K562 (cell line): ENCODE data around the gene ZNF584. TPM values are rescaled to one million over a fixed set of nuclear protein-coding genes. Genes with fewer than 3 reads are reported as not detected.

Experiments
- ATAC-seq: fragments of 200-7000 bp; cut with Tn5 transposase; 3 replicates; pipeline ENCODE4 v1.9.1; 2020; ENCODE audit warnings: moderate library complexity
- BruUV-seq: library from RNA; stranded (reverse); fragments of 400-500 nt; replicated peaks from 2 replicates; lab custom pipeline; 2021; lab: Mats Ljungman, UMichigan
- CTCF ChIA-PET: fragments of 300-600 bp; formaldehyde crosslinking; extraction: SDS; loops from one replicate; lab custom pipeline; 2021; ENCODE audit warnings: low intra/inter-chr PET ratio; lab: Yijun Ruan, JAX
- POLR2A ChIA-PET: fragments of 300-600, 350-650 bp; sonication (Branson Sonifier 250); formaldehyde crosslinking; extraction: SDS; loops from one replicate; lab custom pipeline; 2021; ENCODE audit warnings: antibody characterized with exemption, inconsistent platforms; lab: Yijun Ruan, JAX
- DNase-seq, 4 experiments: peaks; one replicate each; pipeline versions ENCODE4 v3.0.0 to v3.0.0-alpha.2; 2011 to 2018; ENCODE audit warnings: low spot score in 3 of 4, mixed read lengths in 3 of 4; ENCODE audit errors: extremely low read depth in 1 of 4
- FAIRE-seq: peaks from 2 replicates; lab custom pipeline; 2011; peaks lifted over from hg19 to GRCh38; lab: Jason Lieb, UNC
- H2AFZ ChIP-seq: 2 replicates; pipeline ENCODE4 v1.6.0; 2011; ENCODE audit warnings: low read depth, low read length, control low read depth, inconsistent platforms
- H3K27ac ChIP-seq: fragments of 200-600 bp; 3 replicates; pipeline ENCODE4 v1.8.0; 2011; ENCODE audit warnings: low read depth, mild to moderate bottlenecking, control low read depth, inconsistent platforms, low read length, moderate library complexity, mixed read lengths; ENCODE audit errors: extremely low read depth
- H3K27me3 ChIP-seq, 2 experiments: fragments of 300-600 bp in 1 of 2; 2 replicates in 1 of 2; 3 replicates in 1 of 2; pipeline versions ENCODE4 v1.6.0 to v1.8.0; 2011; ENCODE audit warnings: inconsistent platforms in 2 of 2, low read length in 2 of 2, mild to moderate bottlenecking in 1 of 2, mixed read lengths in 1 of 2, moderate library complexity in 1 of 2; ENCODE audit not compliant: control insufficient read depth in 2 of 2, insufficient read depth in 2 of 2
- H3K36me3 ChIP-seq: fragments of 300-600 bp; 3 replicates; pipeline ENCODE4 v1.8.0; 2011; ENCODE audit warnings: mild to moderate bottlenecking, low read length, inconsistent platforms; ENCODE audit not compliant: control insufficient read depth, insufficient read depth
- H3K4me1 ChIP-seq, 2 experiments: fragments of 200-600 bp in 1 of 2; replicated peaks in 1 of 2; 2 replicates in 1 of 2; 3 replicates in 1 of 2; pipeline versions ENCODE4 v1.5.1 to v1.8.0; 2011; ENCODE audit warnings: inconsistent platforms in 2 of 2, low read length in 2 of 2, mild to moderate bottlenecking in 1 of 2, mixed read lengths in 1 of 2, moderate library complexity in 1 of 2; ENCODE audit not compliant: control insufficient read depth in 2 of 2, insufficient read depth in 2 of 2
- H3K4me2 ChIP-seq: 2 replicates; pipeline ENCODE4 v1.6.1; 2011; ENCODE audit warnings: low read length, control low read depth, inconsistent platforms, mixed read lengths; ENCODE audit not compliant: insufficient read depth
- H3K4me3 ChIP-seq: fragments of 200-600 bp; sonication (generic), shearing (Covaris generic); 2 replicates; pipeline ENCODE4 v1.5.1; 2016; ENCODE audit warnings: control low read depth, inconsistent platforms
- H3K79me2 ChIP-seq: fragments of 200-600 bp; 3 replicates; pipeline ENCODE4 v1.8.0; 2011; ENCODE audit warnings: low read length, inconsistent platforms; ENCODE audit not compliant: control insufficient read depth, insufficient read depth
- H3K9ac ChIP-seq, 2 experiments: 2 replicates each; pipeline versions ENCODE4 v1.6.0 to v1.6.1; 2011; ENCODE audit warnings: low read depth in 2 of 2, low read length in 2 of 2, control low read depth in 1 of 2, inconsistent platforms in 1 of 2, mild to moderate bottlenecking in 1 of 2, mixed read lengths in 1 of 2; ENCODE audit not compliant: insufficient read depth in 1 of 2
- H3K9me1 ChIP-seq: one replicate; pipeline ENCODE4 v1.6.0; 2011; ENCODE audit warnings: inconsistent platforms, mild to moderate bottlenecking, low read length, moderate library complexity; ENCODE audit not compliant: control insufficient read depth, insufficient read depth
- H3K9me3 ChIP-seq: replicated peaks from 2 replicates; pipeline ENCODE4 v1.5.1; 2011; ENCODE audit warnings: low read depth, low read length, inconsistent platforms; ENCODE audit not compliant: control insufficient read depth, insufficient read depth
- H4K20me1 ChIP-seq: replicated peaks from 2 replicates; pipeline ENCODE4 v1.6.1; 2011; ENCODE audit warnings: low read length, inconsistent platforms, mixed read lengths; ENCODE audit not compliant: control insufficient read depth, insufficient read depth
- ATF1 ChIP-seq, 2 experiments: fragments of 450-650 bp in 1 of 2; IDR thresholded peaks; 2 replicates each; pipeline ENCODE4 v1.6.1; 2016; ENCODE audit warnings: missing compliant biosample characterization in 1 of 2, missing genetic modification characterization in 1 of 2
- GABPB1 ChIP-seq: sonication (generic); formaldehyde crosslinking; IDR thresholded peaks from 2 replicates; pipeline ENCODE4 v1.8.0; 2022; ENCODE audit warnings: mild to moderate bottlenecking, missing genetic modification reagents
- GTF3C2 ChIP-seq: IDR thresholded peaks from 3 replicates; pipeline ENCODE4 v1.6.1; 2011; ENCODE audit warnings: borderline replicate concordance, mild to moderate bottlenecking, moderate library complexity; ENCODE audit not compliant: insufficient read length; ENCODE audit errors: extremely low read depth
- THRA ChIP-seq: fragments of 450-650 bp; IDR thresholded peaks from 2 replicates; pipeline ENCODE4 v1.6.1; 2017; ENCODE audit warnings: mild to moderate bottlenecking, moderate library complexity
- ZBTB17 ChIP-seq: fragments of 450-650 bp; formaldehyde crosslinking; IDR thresholded peaks from 2 replicates; pipeline ENCODE4 v1.4.0; 2020; ENCODE audit warnings: mild to moderate bottlenecking
- ZBTB8A ChIP-seq: fragments of 450-650 bp; IDR thresholded peaks from 2 replicates; pipeline ENCODE4 v1.6.1; 2018; ENCODE audit warnings: mild to moderate bottlenecking, moderate library complexity; ENCODE audit not compliant: partially characterized antibody
- ZNF644 ChIP-seq: fragments of 200-800 bp; sonication (Bioruptor generic); IDR thresholded peaks from 2 replicates; pipeline ENCODE4 v1.6.1; 2016; ENCODE audit warnings: low read depth, missing genetic modification characterization, missing compliant biosample characterization
- ZNF740 ChIP-seq, 3 experiments: fragments of 200-800 bp in 1 of 3; sonication (Bioruptor generic) in 1 of 3; sonication (generic) in 1 of 3; formaldehyde crosslinking in 1 of 3; IDR thresholded peaks; 2 replicates each; pipeline versions ENCODE4 v1.6.1 to v1.8.0; 2016 to 2022; ENCODE audit warnings: mild to moderate bottlenecking in 2 of 3, missing compliant biosample characterization in 2 of 3, missing genetic modification characterization in 2 of 3, missing genetic modification reagents in 1 of 3
- WGBS: fragments of 100-300 bp; shearing (Covaris generic); methylation state at CpG from one replicate; pipeline ENCODE4 v1.1.6; 2016; ENCODE audit warnings: low coverage, mixed read lengths; ENCODE audit not compliant: insufficient coverage; ENCODE audit errors: missing lambda C conversion rate; 5-methylcytosine and 5-hydroxymethylcytosine counted together
- in situ Hi-C: fragments of 300-500 bp; cut with MboI; formaldehyde crosslinking; loops from 4 replicates; pipeline ENCODE4 v1.15.0; 2018; ENCODE audit warnings: inconsistent platforms, mixed read lengths
- intact Hi-C: fragments of 100-400 bp; cut with micrococcal nuclease; formaldehyde crosslinking; loops from 2 replicates; pipeline ENCODE4 v1.14.2; 2022
- polyA plus RNA-seq, 8 experiments: library from polyadenylated mRNA; depleted of rRNA in 4 of 8; stranded (reverse) in 5 of 8; unstranded in 3 of 8; fragments of >200 nt; fragmentation: Nextera tagmentation in 2 of 8; fragmentation: Illumina TruSeq in 1 of 8; extraction: Ambion mirVana in 2 of 8; extraction: Trizol in 1 of 8; gene quantifications; 2 replicates each; pipeline versions ENCODE4 v1.2.1 to v1.2.3, GENCODE V29; 2011 to 2014; ENCODE audit warnings: inconsistent platforms in 1 of 8, missing spikeins in 1 of 8
- total RNA-seq, 7 experiments: library from RNA; depleted of rRNA in 6 of 7; stranded (reverse); fragments of >200 nt in 6 of 7; fragmentation: Illumina TruSeq in 2 of 7; extraction: Trizol in 2 of 7; gene quantifications; 2 replicates each; pipeline versions ENCODE4 v1.2.1 to v1.2.3, GENCODE V29; 2011 to 2021; ENCODE audit warnings: low replicate concordance in 1 of 7
- TF ChIP-seq, protein P1 (sequence below): sonication (generic); formaldehyde crosslinking; IDR thresholded peaks from 2 replicates; pipeline ENCODE4 v1.4.0; 2020; ENCODE audit warnings: mild to moderate bottlenecking, missing genetic modification reagents

Gene ZNF584
- total and polyA plus RNA-seq, 9 of the 15 experiments (the other 6 are each of a cell fraction or from before 2014, with no cell fraction given): 5.8 to 43.4 (median 24.6) TPM

DNA sequence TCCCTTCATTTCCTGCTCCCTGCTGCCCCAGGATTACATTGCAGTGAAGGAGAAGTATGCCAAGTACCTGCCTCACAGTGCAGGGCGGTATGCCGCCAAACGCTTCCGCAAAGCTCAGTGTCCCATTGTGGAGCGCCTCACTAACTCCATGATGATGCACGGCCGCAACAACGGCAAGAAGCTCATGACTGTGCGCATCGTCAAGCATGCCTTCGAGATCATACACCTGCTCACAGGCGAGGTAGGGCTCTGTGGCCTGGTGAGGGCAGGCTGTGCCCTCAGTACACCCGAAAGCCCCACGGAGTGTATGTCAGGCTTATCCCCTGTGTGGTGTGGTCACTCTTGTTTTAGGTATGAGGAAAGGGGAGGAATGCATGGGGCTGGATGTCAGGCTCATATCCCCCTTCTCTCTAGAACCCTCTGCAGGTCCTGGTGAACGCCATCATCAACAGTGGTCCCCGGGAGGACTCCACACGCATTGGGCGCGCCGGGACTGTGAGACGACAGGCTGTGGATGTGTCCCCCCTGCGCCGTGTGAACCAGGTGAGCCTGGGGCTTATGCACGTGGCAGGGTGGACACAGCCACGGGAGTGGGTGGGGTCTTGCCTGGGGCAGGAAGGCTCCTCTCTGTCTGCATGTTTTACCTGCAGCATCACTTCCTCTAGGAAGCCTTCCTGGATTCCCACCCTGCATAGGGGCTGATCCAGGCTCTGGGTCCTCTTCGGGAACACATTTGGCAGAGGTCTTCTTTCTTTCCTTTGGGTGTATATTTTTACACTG, 15.3 kb upstream of the ZNF584 start (continued):
- no peak for TF ChIP-seq THRA
- TF ChIP-seq, all 486 proteins: peak for 8

- DNase-seq (no peak), ATAC-seq (no peak), FAIRE-seq (no peak)
- Histone ChIP-seq H3K36me3 (peaks cover 66% of the 10 kb centered on the region), H3K27ac (no peak overlapping the region), H3K4me3 (no peak overlapping the region), H3K9me3 (no peaks in the 10 kb centered on the region), H3K79me2 (peaks cover 41% of the 10 kb centered on the region), H3K27me3 (no peaks in the 10 kb centered on the region), H3K4me1 (peaks cover 10 to 57% of the 10 kb centered on the region in 2 experiments; a peak in 4 of 5 replicates), H3K4me2 (no peak overlapping the region), H3K9ac (no peak overlapping the region), H2AFZ (no peak overlapping the region), H3K9me1 (no peaks in the 10 kb centered on the region), H4K20me1 (peaks cover 18% of the 10 kb centered on the region; the same call in 1 of the 2 replicates)
- intact Hi-C loops (no loop called here), in situ Hi-C loops (no loop called here)
- TF ChIP-seq GABPB1 (CRISPR knock-in tag) (no peak), ATF1 (CRISPR knock-in tag; IDR thresholded peaks at IDR 0.05) (no peak), ATF1 (tag; IDR thresholded peaks at IDR 0.05) (no peak), ZBTB8A (no peak), ZBTB17 (CRISPR knock-in tag) (no peak), ZNF644 (tag) (no peak), GTF3C2 (no peak), ZNF740 (CRISPR knock-in tag; IDR thresholded peaks at IDR 0.05) (no peak), ZNF740 (tag; IDR thresholded peaks at IDR 0.05) (no peak)
- TF ChIP-seq, protein P1, sequence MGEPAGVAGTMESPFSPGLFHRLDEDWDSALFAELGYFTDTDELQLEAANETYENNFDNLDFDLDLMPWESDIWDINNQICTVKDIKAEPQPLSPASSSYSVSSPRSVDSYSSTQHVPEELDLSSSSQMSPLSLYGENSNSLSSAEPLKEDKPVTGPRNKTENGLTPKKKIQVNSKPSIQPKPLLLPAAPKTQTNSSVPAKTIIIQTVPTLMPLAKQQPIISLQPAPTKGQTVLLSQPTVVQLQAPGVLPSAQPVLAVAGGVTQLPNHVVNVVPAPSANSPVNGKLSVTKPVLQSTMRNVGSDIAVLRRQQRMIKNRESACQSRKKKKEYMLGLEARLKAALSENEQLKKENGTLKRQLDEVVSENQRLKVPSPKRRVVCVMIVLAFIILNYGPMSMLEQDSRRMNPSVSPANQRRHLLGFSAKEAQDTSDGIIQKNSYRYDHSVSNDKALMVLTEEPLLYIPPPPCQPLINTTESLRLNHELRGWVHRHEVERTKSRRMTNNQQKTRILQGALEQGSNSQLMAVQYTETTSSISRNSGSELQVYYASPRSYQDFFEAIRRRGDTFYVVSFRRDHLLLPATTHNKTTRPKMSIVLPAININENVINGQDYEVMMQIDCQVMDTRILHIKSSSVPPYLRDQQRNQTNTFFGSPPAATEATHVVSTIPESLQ: no peak
- 80% methylated on average over 4 of the region's 4 CpGs for WGBS
- ChIA-PET POLR2A (no interaction called here), CTCF (no interaction called here)
- BruUV-seq: no TSS peak
These were observed 14.8 kb upstream of the ZNF584 start for GRCh38 chr19:58393725-58394033.
